ENCODE results near the gene TOMT. TPM values are rescaled to one million over a fixed set of nuclear protein-coding genes. Genes with fewer than 3 reads are reported as not detected.
A peak's percentile ranks its signal among the peaks of the same experiment; 100 is the strongest.

Gene TOMT
- total RNA-seq, 1 donor: not detected

GRCh38 chr11:72069200-72069599 is 36.5 kb upstream of the TOMT start:
- TF ChIP-seq CTCF (IDR thresholded peaks at IDR 0.05; ENCODE audit: insufficient read depth, low read length): no peak
- DNase-seq (ENCODE audit: low read depth): no peak
- peak overlapping the region; percentile 37 for H3K4me3 ChIP-seq (ENCODE audit: low read depth, low read length)

- no peak overlapping the region for H3K4me3 ChIP-seq (ENCODE audit: low read depth, low read length)
- no peak for TF ChIP-seq CTCF (IDR thresholded peaks at IDR 0.05; ENCODE audit: insufficient read depth, low read length)
- peak; percentile 85 for DNase-seq (ENCODE audit: low read depth)
Measured at GRCh38 chr11:72069787-72070251, 35.9 kb upstream of the TOMT start.

- H3K4me3 ChIP-seq (ENCODE audit: low read depth, low read length): no peak overlapping the region
- no peak for DNase-seq (ENCODE audit: low read depth)
- TF ChIP-seq CTCF (IDR thresholded peaks at IDR 0.05; ENCODE audit: insufficient read depth, low read length): no peak
Measured at GRCh38 chr11:72070491-72070890, 35.2 kb upstream of the TOMT start.

GRCh38 chr11:72072348-72072747 is 33.4 kb upstream of the TOMT start:
- no peak for TF ChIP-seq CTCF (IDR thresholded peaks at IDR 0.05; ENCODE audit: insufficient read depth, low read length)
- DNase-seq (ENCODE audit: low read depth): peak; percentile 84
- H3K4me3 ChIP-seq (ENCODE audit: low read depth, low read length): no peak overlapping the region

GRCh38 chr11:72075109-72075508 is 30.6 kb upstream of the TOMT start:
- H3K4me3 ChIP-seq (ENCODE audit: low read depth, low read length): no peak overlapping the region
- no peak for DNase-seq (ENCODE audit: low read depth)
- TF ChIP-seq CTCF (IDR thresholded peaks at IDR 0.05; ENCODE audit: insufficient read depth, low read length): no peak

- DNase-seq (ENCODE audit: low read depth): no peak
- no peak for TF ChIP-seq CTCF (IDR thresholded peaks at IDR 0.05; ENCODE audit: insufficient read depth, low read length)
- H3K4me3 ChIP-seq (ENCODE audit: low read depth, low read length): no peak overlapping the region
Measured at GRCh38 chr11:72075756-72076155, 30.0 kb upstream of the TOMT start.

GRCh38 chr11:72078477-72078876 is 27.2 kb upstream of the TOMT start:
- DNase-seq (ENCODE audit: low read depth): peak; percentile 37
- H3K4me3 ChIP-seq (ENCODE audit: low read depth, low read length): peak overlapping the region; percentile 80
- TF ChIP-seq CTCF (IDR thresholded peaks at IDR 0.05; ENCODE audit: insufficient read depth, low read length): no peak
